C4-2B (cell line): ENCODE results near the gene LAD1.

Source experiments
- CTCF ChIP-seq: fragments of 450-650 bp; conservative IDR thresholded peaks from 2 replicates; pipeline ENCODE4 v1.5.1; 2017; ENCODE audit warnings: mild to moderate bottlenecking
- ZFX ChIP-seq: fragments of 450-650 bp; IDR thresholded peaks from 2 replicates; pipeline ENCODE4 v1.6.1; 2017

- no peak for TF ChIP-seq ZFX
- TF ChIP-seq CTCF = no peak
Observed at GRCh38 chr1:201420608-201421002, 21.5 kb upstream of the LAD1 start.
